Stimulated activated CD8-positive, alpha-beta memory T cell treated with anti-CD3 and anti-CD28 coated beads, Interleukin-7, amount 100 ng/mL, for 4 hours (primary cell): ENCODE results near the gene ODAD3.
A peak's percentile ranks its signal among the peaks of the same experiment; 100 is the strongest.
"Not testable (repeated sequence)": the region's sequence is repeated elsewhere in the genome, so short reads cannot be mapped to it uniquely, and the experiment has no call there.

Experiments used
- DNase-seq, 2 donors: peaks; one replicate each; pipeline ENCODE4 v3.0.0-alpha.2; 2020; ENCODE audit warnings: low read depth in 2 of 2

ODAD3 gene

GRCh38 chr19:11437955-11438354 is 3.0 kb upstream of the ODAD3 start:
- DNase-seq, result no peak

GRCh38 chr19:11435833-11436313 is 952 bp upstream of the ODAD3 start:
- no peak for DNase-seq

DNA sequence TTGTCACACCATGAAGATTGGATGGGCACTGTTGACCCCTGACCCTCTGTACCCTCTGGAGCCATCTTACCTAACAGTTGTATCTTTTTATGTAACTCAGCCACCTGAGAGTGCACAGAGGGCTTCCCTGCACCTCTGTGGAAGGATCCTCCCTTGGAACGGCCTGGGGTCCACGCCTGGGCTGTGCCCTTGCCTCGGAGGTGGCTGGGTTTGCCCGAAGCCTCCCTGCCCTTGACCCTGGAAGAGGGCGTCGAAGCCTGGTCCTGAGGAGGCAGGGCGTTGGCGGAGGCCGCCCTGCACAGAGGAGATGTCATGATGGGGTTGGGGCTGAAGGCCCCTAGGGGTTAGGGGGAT is 241 bp downstream of the ODAD3 start:
- no peak for DNase-seq

- not testable (repeated sequence) for DNase-seq
Measured at GRCh38 chr19:11433526-11433925, 1.4 kb downstream of the ODAD3 start.

GRCh38 chr19:11426656-11427055 is 8.3 kb downstream of the ODAD3 start:
- DNase-seq, result no peak

- DNase-seq, result no peak
Measured at GRCh38 chr19:11425719-11426457, 9.0 kb downstream of the ODAD3 start.

GRCh38 chr19:11423791-11424181 is 11.1 kb downstream of the ODAD3 start:
- no peak for DNase-seq

DNA sequence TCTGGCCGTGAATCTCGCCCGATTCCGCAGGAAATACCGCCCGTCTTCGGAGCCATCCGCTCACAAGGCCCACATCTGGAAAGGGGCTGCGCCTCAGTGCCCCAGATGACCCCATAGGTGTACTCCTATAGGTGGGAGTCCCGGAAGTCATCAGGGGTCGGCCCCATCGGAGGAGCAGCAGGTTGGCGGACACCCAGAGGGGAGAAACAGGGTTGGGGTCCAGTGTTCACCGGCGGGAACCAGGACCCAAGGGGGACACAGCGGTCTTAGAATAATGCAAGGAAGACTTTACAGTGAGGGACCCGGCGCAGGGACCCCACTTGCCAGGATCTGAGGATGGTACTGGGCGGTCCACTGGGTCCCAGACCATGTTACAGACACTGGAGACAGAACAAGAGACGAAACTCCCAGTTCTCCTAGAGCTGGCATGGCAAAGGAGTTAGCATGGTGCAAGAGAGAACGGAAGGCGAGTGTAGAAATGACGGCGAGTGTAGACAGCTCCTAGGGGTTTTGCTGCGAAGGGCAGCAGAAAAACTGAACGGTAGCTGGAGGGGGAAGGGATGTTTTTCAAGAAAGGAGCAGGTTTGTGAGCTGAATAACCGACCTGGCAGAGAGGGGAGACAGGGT is 11.6 kb downstream of the ODAD3 start:
- DNase-seq, result no peak

DNA sequence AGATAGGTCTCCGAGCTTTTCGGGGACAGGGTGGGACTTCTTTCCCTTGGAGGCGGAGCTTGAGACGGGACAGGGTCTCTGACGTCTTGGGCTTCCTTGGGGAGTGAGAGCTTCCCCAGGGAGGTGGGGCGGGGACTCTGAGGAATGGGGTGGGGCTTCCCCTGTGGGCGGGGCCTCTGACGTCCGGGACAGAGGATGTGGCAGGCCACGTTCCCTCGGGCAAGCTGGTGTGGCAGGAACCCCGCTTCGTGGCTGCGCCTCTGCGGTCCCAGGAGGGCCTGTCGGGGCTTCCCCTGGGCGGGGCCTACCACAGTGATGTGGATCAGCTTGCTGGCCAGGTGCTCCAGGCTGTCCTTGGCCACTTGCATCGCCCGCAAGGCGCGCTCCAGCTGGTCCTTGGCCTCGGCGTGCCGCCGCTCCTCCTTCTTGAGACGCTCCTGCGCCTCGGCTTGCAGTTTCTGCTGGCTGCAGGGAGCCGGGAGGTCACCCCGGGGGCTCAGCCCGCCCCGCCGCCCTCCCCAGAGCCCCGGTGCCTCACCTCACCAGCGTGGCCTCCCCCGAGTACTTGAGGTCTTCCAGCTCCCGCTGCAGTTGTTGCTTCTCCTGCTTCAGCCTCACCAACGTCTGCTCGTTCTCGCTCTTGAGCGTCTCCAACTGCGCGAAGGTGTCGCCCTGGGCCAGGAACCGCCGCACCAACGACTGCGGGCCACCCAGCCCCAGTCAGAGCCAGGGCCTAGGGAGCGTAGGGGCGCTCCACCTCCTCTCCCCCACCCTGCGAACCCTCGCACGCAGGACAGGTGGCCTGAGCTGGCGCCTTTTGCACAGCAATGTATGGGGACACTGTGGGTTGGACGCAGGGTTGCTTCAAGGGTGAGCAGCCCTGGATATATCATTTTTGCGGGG is 12.5 kb downstream of the ODAD3 start:
- DNase-seq, result peak; percentile 35 to 46

GRCh38 chr19:11421371-11422098 is 13.4 kb downstream of the ODAD3 start:
- peak in 1 of 2 donors; percentile 20 for DNase-seq

DNA sequence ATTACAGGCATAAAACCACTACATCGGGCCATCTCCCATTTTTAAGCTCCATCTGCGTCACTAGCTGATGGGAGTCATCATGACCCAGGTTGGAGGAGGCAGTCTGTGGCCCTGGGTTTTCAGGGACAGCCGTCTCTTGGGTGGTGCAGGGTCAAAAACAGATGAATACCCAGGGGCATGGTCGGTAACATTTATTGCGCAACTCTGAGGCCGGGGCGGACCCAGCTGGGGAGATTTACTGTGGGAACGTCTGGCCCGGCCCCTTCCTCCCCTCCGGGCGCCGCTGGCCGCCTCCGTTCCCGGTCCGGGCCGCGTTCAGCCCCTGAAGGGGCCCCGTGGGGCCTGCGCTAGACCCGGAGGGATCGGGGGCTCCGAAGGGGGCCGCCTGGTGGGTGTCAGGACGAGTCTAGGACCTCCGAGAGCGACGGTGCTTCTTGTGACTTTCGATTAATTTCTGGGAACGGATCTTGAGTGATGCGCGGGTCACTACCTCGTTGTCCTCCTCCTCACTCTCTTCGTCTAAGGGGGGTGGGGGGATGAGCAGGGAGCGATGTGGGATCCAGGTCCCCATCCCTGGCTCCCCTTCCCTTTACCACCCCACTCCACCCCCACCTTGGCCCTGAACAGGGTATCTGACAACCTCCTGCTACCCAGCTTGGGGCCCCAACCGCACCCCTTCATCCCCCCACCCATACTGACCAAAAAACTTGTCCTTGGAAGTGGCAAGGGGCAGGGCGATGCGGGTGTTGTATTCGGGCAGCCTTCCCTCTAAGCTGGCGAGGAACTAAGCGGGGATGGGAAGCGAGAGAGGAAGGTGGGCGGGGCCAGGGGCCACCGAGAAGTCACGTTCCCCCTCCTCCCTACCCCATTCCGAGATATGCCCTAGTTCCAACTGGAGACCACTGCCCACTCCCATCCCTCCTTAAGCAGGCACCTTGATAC is 14.2 kb downstream of the ODAD3 start:
- DNase-seq, result no peak

DNA sequence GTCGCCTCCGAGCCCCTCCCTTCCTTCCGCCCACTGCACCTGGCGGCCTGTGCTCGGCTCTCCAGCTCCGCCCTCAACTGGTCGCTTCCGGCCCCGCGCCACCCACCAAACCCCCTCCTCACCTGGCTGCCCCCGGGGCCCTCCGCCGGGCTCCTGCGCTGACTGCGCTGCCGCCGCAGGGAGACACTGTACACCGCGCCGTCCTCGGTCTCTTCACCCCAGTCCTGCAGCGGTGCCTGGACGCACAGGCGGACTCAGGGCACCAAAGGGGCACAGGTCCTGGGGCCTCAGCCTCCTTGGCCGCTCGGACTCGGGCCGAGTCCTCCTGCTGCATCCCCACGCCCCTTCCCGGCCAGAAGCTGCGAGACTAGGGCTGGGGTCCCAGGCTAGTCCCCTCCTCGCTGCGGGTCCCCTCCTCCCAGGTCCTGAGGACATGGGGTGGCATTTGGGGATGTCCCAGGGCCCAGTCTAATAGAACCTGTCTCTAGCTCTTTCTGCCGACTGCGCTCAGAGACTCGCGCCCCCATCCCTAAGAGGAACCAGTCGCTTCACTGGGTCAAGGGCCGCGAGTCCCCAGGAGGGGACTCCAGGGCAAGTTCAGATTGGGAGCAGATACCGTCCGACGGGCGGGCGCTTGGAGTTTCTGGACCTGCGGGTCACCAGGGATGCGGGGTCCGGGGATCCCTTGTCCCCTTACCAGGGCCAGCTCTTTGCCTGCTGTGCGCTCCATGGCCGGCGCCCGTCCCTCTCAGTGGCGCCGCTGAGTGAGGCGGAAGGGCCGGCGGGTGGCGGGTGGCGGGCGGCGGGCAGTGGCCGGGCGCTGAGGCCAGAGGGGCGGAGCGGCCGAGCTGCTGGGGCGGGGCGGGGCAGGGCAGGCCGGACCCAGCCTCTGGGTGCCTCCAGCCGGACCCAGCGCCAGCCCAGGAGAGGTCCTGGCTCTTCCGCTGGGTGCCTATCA is 16.1 kb downstream of the ODAD3 start, which contains the start of gene RGL3:
RGL3 (minus strand) TSS at position 766 of the 958 bp plus-strand sequence; CDS start at position 730, 36 bp downstream.
- no peak for DNase-seq

DNA sequence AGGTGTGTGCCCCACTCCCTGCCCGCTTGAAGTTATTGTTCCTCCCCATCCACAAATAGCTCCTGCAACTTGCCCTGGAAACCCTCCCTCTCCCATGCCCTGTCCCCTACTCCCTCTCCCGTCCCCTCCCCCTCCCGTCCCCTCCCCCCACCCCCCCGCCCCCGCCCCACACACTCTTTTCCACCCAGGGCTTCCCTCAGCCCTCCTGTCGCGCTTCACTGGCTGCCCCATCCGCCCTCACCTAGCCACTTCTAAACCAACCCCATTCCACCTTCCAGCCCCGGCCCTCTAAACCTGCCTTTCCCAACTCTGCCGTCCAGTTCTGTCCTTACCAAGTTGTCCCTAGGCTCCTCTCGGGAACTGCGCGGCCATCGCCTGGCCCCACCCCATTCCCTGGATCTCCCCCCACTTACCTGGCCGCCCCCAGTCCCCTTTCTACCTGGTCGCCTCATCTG is 16.8 kb downstream of the ODAD3 start:
- no peak for DNase-seq

GRCh38 chr19:11416346-11417052 is 18.4 kb downstream of the ODAD3 start:
- no peak for DNase-seq

- no peak for DNase-seq
Measured at GRCh38 chr19:11414544-11414943, 20.4 kb downstream of the ODAD3 start.

- no peak for DNase-seq
Measured at GRCh38 chr19:11410682-11411081, 24.2 kb downstream of the ODAD3 start.

GRCh38 chr19:11408591-11408990 is 26.3 kb downstream of the ODAD3 start:
- DNase-seq, result no peak

DNA sequence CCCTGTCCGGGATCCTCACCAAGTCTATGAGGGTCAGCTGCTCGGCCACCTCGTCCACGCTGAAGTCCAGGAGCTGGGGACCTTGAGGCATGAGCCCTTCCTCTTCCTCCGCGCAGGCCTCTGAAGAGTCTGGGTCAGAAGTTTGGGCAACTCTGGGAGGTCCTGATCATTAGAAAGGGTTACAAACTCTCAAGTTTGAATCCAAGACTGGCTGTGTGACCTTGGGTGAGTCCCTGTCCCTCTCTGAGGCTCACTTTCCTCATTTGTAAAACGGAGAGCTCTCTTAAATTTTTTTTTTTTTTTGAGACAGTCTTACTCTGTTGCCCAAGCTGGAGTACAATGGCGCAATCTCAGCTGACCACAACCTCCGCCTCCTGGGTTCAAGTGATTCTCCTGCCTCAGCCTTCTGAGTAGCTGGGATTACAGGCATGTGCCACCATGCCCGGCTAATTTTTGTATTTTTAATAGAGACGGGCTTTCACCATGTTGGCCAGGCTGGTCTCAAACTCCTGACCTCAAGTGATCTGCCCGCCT is 28.2 kb downstream of the ODAD3 start:
- not testable (repeated sequence) for DNase-seq
